ENCODE measurements around the gene ELP6. TPM values are rescaled to one million over a fixed set of nuclear protein-coding genes. Genes with fewer than 3 reads are reported as not detected.

The ELP6 gene
- polyA plus RNA-seq, 1 of the 3 experiments (the other 2 are of a cell fraction): 79.8 TPM

DNA sequence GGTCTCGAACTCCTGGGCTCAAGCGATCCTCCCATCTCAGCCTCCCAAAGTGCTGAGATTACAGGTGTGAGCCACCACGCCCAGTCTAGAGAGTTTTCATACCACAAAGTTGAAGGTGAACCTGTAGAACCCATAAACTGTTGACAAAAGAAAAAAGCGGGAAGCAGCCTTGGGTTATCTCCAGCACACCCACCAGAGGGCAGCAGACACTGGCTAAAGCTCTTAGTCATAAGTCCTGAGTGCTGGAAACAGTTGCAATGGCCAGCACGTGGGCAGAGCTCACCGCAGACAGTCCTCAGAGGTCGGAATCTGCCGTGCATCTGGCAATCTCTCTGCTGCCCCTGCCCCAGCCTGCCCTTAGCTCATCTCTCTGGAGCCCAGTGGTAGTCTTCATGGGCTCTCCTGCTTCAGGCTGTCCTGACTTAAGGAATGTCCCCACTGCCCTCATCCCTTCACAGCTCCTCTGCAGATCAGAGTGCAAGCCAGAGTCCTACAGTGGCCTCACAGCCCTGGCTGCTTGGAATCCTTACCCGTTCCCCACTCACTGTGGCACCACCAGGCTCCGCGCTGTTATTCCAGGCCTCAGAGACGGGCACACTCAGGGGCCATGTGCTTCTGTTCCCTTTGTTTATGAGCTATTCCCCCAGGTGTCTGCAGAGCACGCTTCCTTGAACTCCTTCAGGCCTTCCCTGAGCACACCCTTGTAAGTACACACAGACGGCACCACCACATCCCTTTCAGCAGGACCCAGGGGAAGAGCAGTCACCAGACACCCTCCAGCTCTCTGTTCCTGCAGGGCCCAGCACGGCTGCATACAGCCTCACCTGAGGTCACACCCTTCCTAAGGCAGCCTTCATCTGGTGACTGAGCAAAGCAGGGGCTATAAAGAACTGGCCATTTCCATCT, 8.8 kb upstream of the ELP6 start (continued):
- TF ChIP-seq, protein P1, sequence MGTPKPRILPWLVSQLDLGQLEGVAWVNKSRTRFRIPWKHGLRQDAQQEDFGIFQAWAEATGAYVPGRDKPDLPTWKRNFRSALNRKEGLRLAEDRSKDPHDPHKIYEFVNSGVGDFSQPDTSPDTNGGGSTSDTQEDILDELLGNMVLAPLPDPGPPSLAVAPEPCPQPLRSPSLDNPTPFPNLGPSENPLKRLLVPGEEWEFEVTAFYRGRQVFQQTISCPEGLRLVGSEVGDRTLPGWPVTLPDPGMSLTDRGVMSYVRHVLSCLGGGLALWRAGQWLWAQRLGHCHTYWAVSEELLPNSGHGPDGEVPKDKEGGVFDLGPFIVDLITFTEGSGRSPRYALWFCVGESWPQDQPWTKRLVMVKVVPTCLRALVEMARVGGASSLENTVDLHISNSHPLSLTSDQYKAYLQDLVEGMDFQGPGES (IDR thresholded peaks at IDR 0.05; ENCODE audit: low read depth, low read length): no peak
- no peak for TF ChIP-seq RCOR1 (IDR thresholded peaks at IDR 0.05; ENCODE audit: low read length)

GRCh38 chr3:47520756-47521155, 7.2 kb upstream of the ELP6 start:
- ChIA-PET POLR2A (no interaction called here), CTCF (interaction anchor here (0.6 to 4.2 kb wide), 15 partner anchors 8 to 468 kb away, joined by 3 to 64 read pairs (median 3); no protein-coding TSS in a partner anchor)
- Histone ChIP-seq H3K9me3 (no peaks in the 10 kb centered on the region), H3K27ac (ENCODE audit: low read depth in 2 of 2, low read length in 1 of 2) (no peak overlapping the region), H3K36me3 (replicated peaks in 1 of 2; ENCODE audit: control insufficient read depth in 1 of 2, insufficient read depth in 2 of 2, low read length in 1 of 2) (no peaks in the 10 kb centered on the region), H3K4me3 (ENCODE audit: low read depth in 2 of 2, low read length in 1 of 2) (no peak overlapping the region), H3K27me3 (ENCODE audit: insufficient read depth) (no peaks in the 10 kb centered on the region), H3K4me1 (ENCODE audit: control insufficient read depth in 1 of 2, insufficient read depth in 2 of 2, low read depth in 1 of 2, low read length in 1 of 2) (peaks cover 0 to 4% of the 10 kb centered on the region in 2 experiments; a peak in 1 of 4 replicates), H4K20me1 (ENCODE audit: insufficient read depth) (no peaks in the 10 kb centered on the region), H3K9ac (no peak overlapping the region), H3K4me2 (no peak overlapping the region), H3K79me2 (ENCODE audit: insufficient read depth) (no peaks in the 10 kb centered on the region), H3K9me2 (no peaks in the 10 kb centered on the region), H2AFZ (ENCODE audit: low read depth) (no peak overlapping the region), H3F3A (replicated peaks; ENCODE audit: insufficient read depth) (no peaks in the 10 kb centered on the region)
- no peak for TF ChIP-seq MXI1 (IDR thresholded peaks at IDR 0.05; ENCODE audit: low read depth, low read length)
- TF ChIP-seq GABPA (IDR thresholded peaks at IDR 0.05; ENCODE audit: low read depth): no peak
- no peak for TF ChIP-seq CHD2 (IDR thresholded peaks at IDR 0.05; ENCODE audit: low read length, partially characterized antibody)
- TF ChIP-seq, protein P1 (IDR thresholded peaks at IDR 0.05; ENCODE audit: low read depth, low read length): no peak
- TF ChIP-seq REST (IDR thresholded peaks at IDR 0.05; ENCODE audit: low read depth, low read length): no peak
- TF ChIP-seq RXRA (IDR thresholded peaks at IDR 0.05; ENCODE audit: borderline replicate concordance, low read depth): no peak
- no peak for TF ChIP-seq POLR2AphosphoS5 (IDR thresholded peaks at IDR 0.05; ENCODE audit: low read depth, low read length)
- no peak for DNase-seq
